ENCODE data around the gene NINJ2.
"Not testable (repeated sequence)": the region's sequence is repeated elsewhere in the genome, so short reads cannot be mapped to it uniquely, and the experiment has no call there.

NINJ2 gene

DNA sequence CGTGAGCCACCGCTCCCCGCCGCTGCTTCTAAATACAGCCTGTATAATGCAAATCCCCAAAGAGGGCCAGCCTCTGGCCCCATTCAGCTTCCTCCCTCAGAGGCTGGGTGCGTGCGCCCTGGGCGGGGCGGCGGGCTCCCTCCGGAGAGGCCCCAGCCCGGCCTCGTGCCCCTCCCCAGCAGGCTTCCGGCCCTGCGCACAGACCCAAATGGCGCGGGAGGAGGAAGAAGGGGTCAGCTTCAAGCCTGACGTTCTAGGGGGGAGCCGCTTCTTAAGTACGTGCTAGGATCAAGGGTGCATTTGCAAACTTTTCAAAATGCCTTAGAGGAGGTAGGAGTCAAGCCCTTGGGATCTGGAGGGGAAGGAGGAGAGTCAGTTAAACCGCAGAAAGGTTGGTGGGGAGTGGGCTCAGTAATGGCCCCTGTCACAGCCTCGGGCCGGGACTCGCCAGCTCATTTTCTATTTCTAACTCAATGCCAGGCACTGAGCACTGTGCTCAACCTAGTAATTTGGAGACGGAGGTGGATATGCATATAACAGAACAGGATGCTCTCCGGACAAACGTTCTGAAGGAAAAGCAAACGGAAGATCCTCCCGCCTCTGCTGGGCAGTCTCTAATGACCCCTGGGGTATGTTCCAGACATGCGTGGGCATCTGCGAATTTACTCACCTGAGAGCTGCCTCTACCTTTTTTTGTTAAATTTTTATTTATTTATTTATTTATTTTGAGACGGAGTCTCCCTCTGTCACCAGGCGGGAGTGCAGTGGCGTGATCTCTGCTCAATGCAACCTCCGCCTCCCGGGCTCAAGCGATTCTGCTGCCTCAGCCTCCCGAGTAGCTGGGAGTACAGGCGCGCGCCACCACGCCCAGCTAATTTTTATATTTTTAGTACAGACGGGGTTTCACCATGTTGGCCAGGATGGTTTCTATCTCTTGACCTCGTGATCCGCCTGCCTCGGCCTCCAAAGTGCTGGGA, 32.3 kb downstream of the NINJ2 start:
- peak; percentile 93 for DNase-seq (ENCODE audit: low read depth)
- TF ChIP-seq, protein P1, sequence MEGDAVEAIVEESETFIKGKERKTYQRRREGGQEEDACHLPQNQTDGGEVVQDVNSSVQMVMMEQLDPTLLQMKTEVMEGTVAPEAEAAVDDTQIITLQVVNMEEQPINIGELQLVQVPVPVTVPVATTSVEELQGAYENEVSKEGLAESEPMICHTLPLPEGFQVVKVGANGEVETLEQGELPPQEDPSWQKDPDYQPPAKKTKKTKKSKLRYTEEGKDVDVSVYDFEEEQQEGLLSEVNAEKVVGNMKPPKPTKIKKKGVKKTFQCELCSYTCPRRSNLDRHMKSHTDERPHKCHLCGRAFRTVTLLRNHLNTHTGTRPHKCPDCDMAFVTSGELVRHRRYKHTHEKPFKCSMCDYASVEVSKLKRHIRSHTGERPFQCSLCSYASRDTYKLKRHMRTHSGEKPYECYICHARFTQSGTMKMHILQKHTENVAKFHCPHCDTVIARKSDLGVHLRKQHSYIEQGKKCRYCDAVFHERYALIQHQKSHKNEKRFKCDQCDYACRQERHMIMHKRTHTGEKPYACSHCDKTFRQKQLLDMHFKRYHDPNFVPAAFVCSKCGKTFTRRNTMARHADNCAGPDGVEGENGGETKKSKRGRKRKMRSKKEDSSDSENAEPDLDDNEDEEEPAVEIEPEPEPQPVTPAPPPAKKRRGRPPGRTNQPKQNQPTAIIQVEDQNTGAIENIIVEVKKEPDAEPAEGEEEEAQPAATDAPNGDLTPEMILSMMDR (IDR thresholded peaks at IDR 0.05; ENCODE audit: insufficient read depth, low read depth, low read length, missing control alignments): no peak
- H3K4me3 ChIP-seq (ENCODE audit: low read depth, low read length): peak overlapping the region; percentile 64

DNA sequence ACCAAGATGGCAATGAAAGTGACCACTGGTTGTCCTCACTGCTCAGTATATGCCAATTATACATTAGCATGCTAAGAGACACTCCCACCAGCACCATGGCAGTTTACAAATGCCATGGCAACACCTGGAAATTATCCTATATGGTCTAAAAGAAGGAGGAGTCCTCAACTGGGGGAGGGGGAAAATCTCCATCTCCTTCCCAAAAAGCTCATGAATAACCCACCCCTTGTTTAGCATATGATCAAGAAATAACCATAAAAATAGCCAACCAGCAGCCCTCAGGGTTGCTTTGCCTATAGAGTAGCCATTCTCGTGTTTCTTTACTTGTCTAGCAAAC, 34.5 kb downstream of the NINJ2 start:
- DNase-seq (ENCODE audit: low read depth); H3K4me3 ChIP-seq (ENCODE audit: low read depth, low read length): not testable (repeated sequence)

DNA sequence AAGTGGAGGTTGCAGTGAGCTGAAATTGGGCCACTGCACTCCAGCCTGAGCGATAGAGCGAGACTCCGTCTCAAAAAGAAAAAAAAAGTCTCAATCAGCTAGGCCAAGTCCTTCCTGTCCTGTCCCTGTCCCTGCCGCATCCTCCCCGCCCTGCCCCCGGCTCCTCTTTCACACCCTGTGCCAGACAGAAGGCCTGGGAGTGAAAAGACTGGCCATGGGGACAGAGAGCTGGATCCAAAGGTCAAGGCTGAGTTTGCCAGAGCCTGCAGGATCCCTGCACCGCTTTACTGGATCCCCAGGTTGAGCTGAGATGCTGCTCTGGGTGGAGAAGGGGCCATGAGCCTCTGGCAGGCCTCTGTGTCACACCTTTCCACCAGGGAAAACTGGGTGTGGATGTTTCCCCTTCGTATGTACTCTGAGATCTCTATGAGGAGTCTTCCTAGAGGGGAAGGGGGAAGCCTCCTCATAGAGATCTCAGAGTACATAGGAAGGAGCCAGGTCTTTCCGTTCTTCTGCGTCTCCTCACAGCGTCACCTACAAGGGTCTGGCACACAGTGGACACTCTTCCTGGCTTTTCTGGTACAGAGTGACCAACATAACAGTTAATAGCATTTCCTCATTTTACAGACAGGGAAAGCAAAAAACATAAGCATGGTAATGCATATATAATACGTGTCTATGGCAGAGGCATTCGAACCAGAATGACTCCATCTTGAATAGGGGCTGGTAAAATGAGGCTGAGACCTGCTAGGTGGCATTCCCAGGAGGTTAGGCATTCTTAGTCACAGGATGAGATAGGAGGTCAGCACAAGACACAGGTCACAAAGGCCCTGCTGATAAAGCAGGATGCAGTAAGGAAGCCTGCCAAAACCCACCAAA, 35.1 kb downstream of the NINJ2 start:
- TF ChIP-seq, protein P1 (IDR thresholded peaks at IDR 0.05; ENCODE audit: insufficient read depth, low read depth, low read length, missing control alignments): no peak
- H3K4me3 ChIP-seq (ENCODE audit: low read depth, low read length): no peak overlapping the region
- DNase-seq (ENCODE audit: low read depth): no peak

DNA sequence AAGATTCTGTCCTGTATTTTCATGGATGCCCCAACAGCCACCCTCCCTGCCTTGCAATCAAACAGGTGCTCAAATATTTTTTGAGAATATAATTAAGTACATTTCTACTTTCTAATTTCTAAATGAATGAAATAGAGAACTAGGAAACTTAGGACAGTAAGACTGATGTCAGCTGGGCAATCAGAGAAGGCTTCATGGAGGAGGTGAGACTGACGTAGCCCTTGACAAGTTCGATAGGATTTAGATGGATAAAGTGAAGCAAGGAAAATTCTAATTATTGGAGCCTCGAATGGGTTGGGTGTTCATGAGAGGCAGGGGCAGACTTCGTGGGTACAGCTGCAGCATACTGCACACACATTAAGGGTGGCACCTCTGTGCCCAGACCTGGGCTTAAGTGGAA, 36.0 kb downstream of the NINJ2 start:
- DNase-seq (ENCODE audit: low read depth): no peak
- TF ChIP-seq, protein P1 (IDR thresholded peaks at IDR 0.05; ENCODE audit: insufficient read depth, low read depth, low read length, missing control alignments): no peak
- H3K4me3 ChIP-seq (ENCODE audit: low read depth, low read length): no peak overlapping the region

DNA sequence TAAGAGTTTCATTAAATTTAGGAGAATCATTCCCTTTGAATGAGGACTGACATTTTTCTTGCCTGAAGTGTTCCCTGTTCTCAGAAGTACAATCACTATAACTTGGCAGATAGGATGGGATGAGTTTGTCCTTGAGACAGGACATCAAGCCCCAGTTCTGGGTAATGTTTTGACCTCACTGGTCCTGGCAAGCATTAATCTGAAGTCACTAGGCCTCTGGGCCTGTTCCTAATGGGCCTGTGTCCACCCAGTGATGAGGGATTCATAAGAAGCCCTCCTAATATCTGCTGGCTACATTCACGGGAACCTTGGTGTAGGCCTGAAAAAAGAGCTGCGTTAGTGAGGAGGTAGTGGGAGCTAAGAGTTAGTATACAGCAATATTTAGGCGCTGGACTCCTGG, 37.2 kb downstream of the NINJ2 start:
- TF ChIP-seq, protein P1 (IDR thresholded peaks at IDR 0.05; ENCODE audit: insufficient read depth, low read depth, low read length, missing control alignments): no peak
- no peak for DNase-seq (ENCODE audit: low read depth)
- H3K4me3 ChIP-seq (ENCODE audit: low read depth, low read length): no peak overlapping the region

DNA sequence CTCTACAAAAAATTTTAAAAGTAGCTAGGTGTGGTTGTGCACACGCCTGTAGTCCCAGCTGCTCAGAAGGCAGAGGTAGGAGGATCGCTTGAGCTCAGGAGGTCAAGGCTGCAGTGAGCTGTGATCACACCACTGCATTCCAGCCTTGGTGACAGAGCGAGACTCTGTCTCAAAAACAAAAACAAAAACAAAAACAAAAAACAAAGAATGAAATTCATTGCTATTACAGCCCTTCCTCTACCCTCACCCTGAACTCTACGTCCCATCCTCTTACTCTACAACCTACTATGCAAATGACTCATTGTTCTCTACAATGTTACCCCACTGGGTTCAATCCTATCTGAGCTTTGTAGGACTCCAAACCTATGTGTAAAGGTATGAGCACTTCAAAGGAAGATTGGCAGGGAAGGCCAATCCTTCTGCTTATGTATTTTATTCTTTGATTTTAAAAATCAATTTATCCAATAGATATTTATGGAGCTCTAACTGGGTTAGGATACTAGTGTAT, 39.3 kb downstream of the NINJ2 start:
- TF ChIP-seq, protein P1 (IDR thresholded peaks at IDR 0.05; ENCODE audit: insufficient read depth, low read depth, low read length, missing control alignments): no peak
- H3K4me3 ChIP-seq (ENCODE audit: low read depth, low read length): no peak overlapping the region
- DNase-seq (ENCODE audit: low read depth): no peak
